Activated gamma-delta T cell treated with anti-CD3 and anti-CD28 coated beads, Interleukin-2, amount 50 U/mL, for 16 hours (primary cell): ENCODE results near the gene CTSF.
A peak's percentile ranks its signal among the peaks of the same experiment; 100 is the strongest.
"Not testable (repeated sequence)": the region's sequence is repeated elsewhere in the genome, so short reads cannot be mapped to it uniquely, and the experiment has no call there.

Experiments used
- DNase-seq: peaks from one replicate; pipeline ENCODE4 v3.0.0-alpha.2; 2020; ENCODE audit warnings: low read depth

CTSF gene

GRCh38 chr11:66568124-66568916 lies at the start of gene CTSF:
Gene CTSF (minus strand): TSS chr11:66568606. CDS start chr11:66568486, 120 bp downstream.
- DNase-seq, result peak; percentile 58

DNA sequence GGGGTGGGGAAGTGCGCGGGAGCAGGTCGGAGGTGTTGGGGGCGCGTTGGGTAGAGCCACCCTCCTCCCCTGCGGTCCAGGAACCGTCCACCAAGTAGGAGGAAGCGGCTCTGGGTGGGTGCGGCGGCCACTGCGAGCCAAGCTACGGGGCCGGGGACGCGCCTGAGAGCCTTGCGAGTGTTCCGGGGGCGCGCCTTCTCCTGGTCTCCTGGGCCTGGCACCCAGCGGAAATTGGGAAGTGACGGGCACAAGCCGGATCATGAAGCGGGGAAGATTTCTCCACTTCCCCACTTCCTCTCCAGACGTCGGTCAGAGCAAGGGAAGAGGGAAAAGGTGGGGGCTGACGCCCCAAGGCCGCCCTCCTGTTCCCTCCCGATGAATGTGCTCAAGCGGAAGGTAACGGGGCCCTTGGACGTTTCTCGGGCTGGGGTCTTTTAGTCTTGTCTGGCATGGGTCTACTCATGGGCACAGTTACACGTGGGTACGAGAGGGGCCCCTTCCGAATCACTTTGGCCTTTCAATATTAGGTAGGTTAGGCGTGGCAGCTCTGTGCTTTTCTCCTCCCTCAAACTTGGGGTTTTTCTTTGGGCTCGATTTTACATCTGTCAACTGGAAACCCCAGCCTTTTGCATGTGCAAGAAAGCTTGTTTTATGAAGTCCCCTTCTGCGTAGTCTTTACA lies 48.9 kb upstream of the CTSF start:
- DNase-seq, result no peak

GRCh38 chr11:66616379-66617154 lies 48.2 kb upstream of the CTSF start, which contains the start of gene RBM14:
Gene RBM14 (plus strand): TSS chr11:66616630. CDS start chr11:66616721, 91 bp downstream.
- DNase-seq, result peak; percentile 97

DNA sequence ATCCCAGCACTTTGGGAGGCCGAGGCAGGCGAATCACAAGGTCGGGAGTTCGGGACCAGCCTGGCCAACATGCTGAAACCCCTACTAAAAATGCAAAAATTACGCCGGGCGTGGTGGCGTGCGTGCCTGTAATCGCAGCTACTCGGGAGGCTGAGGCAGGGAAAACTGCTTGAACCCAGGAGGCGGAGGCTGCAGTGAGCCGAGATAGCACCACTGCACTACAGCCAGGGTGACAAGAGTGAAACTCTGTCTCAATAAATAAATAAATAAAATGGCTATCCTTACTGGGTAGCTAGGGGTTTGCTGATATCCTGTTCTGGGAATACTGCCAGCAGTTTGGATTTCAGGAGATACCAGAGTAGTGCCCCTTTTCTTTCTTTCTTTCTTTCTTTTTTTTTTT lies 45.7 kb upstream of the CTSF start:
- DNase-seq, result no peak

DNA sequence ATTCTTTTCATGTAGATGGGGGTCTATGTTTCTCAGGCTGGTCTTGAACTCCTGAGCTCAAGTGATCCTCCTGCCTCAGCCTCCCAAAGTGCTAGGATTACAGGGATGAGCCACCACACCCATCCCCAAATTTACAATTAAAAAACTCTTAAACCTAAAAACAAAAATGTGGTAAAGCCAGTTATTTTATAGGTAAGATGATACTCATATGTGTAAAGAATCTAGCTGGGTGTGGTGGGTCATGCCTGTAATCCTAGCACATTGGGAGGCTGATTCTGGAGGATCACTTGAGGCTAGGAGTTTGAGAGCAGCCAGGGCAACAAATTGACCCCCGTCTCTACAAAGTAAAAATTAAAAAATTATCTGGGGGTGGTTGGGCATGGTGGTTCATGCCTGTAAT lies 44.1 kb upstream of the CTSF start:
- DNase-seq, result no peak

GRCh38 chr11:66609721-66610617 lies 41.6 kb upstream of the CTSF start:
- no peak for DNase-seq

DNA sequence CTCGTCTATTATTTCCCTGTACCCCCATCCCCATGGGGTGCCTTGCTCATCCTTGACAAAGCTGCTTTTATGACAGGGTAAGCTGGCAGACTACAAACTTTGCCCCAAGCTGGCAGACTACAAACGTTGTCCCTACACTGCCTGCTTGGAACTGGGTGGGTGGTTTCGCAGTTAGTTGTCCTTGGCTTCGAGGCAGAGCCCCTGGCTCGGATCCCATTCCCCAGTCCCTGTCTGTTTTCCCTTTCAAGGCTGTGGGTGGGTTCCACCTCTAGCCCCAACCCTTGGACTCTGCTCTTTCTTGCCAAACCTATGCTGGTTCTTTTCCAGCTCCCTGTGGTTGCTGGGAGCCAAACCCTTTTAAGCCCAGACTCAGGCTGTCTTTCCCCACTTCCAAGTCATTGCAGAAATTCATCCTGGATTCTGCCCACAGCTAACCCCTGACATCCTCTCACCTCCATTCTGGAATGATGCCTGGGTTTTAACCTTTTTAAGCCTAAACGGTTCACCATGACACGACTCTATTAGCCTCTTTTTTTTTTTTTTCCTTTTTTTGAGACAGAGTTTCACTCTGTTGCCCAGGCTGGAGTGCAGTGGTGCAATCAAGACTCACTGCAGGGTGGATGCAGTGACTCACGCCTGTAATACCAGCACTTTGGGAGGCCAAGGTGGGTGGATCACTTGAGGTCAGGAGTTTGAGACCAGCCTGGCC lies 38.9 kb upstream of the CTSF start:
- no peak for DNase-seq

- DNase-seq, result not testable (repeated sequence)
Measured at GRCh38 chr11:66606608-66607007, 38.2 kb upstream of the CTSF start.

DNA sequence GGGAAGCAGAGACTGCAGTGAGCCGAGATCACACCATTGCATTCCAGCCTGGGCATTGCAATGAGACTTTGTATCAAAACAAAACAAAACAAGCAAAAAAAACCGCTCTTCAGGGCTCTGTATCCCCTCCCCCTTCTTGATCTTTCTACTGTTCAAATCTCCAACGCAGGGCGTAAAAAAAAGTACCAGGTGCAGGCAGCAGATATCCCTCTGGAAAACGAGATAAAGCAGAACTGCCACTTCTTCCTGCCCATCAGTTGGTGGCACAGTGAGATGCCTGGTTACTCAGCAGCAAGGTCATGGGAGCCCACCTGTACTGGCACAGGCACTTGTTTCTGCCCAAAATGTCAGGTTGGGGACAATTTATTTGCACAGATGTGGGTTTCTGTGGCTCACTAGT lies 35.7 kb upstream of the CTSF start:
- no peak for DNase-seq

DNA sequence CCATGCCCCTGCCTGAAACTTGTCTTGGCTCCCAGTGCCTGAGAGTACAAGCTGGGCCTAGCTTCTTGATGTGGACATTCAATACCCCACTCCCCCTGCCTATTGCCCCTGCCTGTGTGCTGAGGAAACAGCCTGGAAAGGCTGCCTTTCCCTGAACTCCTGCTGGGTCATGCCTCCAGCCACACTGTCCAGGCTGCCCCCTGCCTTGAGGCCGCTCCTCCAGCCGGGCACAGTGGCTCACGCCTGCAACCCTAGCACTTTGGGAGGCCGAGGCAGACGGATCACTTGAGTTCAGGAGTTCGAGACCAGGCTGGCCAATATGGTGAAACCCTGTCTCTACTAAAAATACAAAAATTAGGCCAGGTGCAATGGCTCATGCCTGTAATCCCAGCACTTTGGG lies 34.7 kb upstream of the CTSF start:
- no peak for DNase-seq

DNA sequence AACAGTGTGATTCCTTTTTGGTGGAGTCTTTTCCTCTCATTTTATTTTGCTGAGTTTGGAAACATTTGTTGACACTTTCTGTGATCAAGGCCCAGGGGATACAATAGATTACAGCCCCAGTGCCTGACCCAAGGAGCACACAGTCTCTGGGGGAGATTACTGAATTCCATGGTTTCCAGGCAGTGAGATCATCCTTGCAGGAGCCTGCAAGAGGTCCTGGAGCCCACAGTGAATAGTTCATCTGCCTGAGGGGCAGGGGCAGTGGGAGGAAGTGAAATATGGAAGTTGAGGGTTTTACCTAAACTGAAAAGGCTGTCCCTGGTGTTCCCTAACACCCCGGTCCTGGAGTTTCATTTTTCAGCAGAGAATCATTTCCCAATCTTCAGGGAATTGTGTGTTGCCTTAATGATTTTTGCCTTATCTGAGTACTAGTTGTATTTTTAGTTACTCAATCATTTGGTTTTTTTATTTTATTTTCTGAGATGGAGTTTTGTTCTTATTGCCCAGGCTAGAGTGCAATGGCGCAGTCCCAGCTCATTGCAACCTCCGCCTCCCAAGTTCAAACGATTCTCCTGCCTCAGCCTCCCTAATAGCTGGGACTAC lies 32.3 kb upstream of the CTSF start:
- no peak for DNase-seq

DNA sequence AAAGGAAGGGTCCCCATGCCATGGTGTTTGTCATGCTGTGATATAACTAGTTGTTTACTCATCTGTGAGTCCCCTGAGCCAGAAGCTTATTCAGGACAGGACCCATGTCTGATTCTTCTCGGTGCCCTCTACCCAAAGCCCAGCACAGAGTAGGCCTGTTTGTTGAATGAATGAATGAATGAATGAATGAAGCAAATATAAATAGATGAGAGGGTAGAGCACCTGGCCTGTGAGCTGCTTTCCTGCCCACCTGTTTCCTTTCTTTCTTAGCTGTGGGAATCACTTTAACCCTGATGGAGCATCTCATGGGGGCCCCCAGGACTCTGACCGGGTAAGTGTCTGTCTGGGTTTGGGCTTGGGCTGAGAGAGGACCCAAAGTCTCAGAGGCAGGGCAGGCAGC lies 31.8 kb upstream of the CTSF start:
- no peak for DNase-seq

- no peak for DNase-seq
Measured at GRCh38 chr11:66598993-66599392, 30.6 kb upstream of the CTSF start.

- DNase-seq, result no peak
Measured at GRCh38 chr11:66595245-66595904, 27.0 kb upstream of the CTSF start.

GRCh38 chr11:66593650-66594049 lies 25.2 kb upstream of the CTSF start:
- DNase-seq, result no peak

- no peak for DNase-seq
Measured at GRCh38 chr11:66593303-66593635, 24.9 kb upstream of the CTSF start.

DNA sequence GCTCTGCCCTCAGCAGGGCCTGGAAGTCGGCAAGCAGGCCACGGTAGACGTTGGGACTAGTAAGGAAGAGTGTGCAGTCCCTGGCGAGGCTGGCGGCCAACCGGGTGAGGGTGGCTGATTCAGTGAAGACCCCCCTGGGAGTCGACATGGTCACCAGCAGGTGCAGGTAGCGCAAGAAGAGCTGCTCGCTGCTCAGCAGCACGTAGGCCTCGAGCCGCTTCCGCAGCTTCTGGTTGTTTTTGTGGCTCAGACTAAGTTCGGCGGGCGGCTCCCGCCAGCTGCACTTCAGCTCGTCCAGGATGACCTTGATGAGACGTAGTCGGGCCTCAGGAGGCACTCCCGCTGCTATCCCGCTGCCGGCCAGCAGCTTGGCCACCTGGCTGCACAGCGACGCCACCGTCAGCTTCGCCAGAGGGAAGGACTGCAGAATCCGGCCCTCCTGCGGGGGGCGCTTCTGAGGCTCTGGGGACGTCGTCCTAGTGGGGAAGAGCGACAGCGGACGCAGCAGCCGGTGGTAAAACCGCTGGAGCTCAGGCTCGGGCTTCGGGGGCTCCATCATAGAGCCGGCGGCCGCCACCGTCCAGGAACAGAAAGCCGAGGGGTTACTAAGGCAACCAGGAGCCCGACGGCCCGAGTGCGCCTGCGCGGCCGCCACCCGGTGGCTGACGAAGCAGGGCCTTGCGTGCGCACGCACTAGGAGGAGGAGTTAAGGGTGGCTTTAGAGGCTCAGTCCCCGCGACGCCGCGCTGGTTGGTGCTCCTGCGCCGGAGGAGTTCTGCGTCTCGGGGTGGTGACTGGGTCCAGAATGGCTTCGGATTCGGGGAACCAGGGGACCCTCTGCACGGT lies 24.3 kb upstream of the CTSF start, which contains the start of the genes CCDC87 and CCS:
CCDC87 (minus strand) TSS at position 607 of the 846 bp plus-strand sequence; CDS start at position 559, 48 bp downstream.
CCS (plus strand) TSS at position 729 of the 846 bp plus-strand sequence; CDS start at position 806, 77 bp downstream.
- peak; percentile 99 for DNase-seq

- DNase-seq, result no peak
Measured at GRCh38 chr11:66591175-66591574, 22.8 kb upstream of the CTSF start.
